NCI-H2227 treated with DMSO at 0.1 percent for 48 hours (cell line): ENCODE measurements around the gene IHH.
A peak's percentile ranks its signal among the peaks of the same experiment; 100 is the strongest.

Experiments
- DNase-seq: peaks from one replicate; lab custom pipeline; 2025; lab: John Stamatoyannopoulos, UW

The IHH gene

DNA sequence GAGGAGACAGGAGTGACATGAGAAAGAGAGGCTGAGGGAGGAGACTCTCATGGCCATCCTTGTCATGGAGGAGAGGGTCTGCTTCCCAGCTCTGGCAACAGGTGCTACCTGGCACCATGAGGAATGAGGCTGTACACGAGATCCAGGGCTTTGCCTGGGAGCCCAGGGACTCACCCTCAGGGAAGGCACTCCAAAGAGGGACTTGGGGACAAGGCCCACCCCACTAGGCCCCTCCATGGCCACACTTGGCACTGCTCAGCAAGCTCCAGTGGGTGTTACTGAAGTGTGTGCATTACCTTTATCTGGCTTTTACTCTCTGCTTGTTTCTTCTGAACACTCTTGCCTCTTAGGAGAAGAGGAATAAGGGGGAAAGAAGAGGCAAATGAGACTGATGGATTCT, 22.1 kb downstream of the IHH start:
- no peak for DNase-seq

DNA sequence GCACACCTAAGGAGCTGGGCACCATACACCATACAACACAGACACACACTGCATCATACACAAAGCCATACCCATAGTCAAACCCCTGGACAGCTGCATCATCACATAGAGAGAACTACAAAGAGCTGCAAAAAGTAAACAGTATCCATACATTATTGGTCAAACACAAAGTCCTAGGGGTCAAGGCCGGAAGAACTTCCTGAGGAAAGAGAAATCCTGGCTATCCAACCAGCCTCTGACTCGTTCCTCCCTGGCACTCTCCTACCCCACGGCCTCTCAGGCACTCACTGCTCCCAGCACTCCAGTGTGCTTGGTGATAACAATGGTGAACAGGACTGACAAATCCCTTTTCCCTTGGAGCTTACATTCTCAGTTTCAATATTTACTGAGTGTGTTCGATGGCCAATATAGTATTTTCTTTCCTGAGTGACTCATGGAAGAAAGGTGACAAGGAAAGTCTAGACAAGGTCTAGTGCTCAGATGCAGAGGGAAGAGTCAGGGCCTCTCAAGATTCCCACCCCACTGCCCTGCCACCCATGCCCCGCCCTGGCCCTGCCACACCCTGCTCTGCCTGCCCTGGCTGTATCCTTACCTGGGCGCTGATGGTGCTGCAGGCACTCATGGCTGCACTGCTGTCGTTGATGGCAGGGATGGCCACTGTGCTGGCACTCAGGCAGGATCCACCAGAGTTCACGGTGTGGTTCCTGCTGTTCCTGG, 22.8 kb downstream of the IHH start:
- no peak for DNase-seq

DNA sequence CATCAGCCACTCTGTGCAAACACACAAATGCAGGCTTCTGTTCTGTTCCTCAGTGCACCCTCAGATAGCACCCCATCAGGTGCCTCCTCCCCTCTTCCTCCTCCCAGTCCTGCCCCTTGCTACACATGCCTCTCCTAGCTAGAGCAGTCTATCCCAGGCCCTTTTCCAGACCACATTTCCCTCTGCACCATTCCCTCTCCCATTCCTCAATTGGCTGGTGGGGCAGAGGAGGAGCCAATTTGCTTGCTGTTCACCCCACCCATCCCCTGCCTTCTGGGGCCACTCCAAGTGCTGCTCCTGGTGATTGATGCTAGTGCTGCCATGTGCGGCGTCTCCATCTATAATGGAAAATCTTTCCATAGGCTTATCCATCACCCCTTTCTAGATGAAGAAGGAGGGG, 24.8 kb downstream of the IHH start:
- DNase-seq: no peak

DNA sequence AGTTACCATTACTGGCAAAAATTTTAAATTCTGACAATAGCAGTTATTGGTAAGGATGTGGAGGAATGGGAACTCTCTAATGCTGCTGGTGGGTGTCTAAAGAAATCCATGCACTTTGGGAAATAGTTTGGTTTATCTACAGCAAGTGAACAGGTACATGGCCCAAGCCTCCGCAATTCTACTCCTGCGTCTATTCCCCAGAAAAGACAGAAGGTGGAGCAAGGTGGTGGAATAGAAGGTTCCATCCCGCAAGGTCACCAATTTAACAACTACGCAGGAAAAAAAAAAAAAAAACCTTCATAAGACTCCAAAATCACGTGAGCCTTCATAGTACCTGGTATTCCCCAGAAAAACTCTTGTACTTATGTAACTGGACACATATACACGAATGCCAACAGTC, 25.9 kb downstream of the IHH start:
- DNase-seq: no peak

DNA sequence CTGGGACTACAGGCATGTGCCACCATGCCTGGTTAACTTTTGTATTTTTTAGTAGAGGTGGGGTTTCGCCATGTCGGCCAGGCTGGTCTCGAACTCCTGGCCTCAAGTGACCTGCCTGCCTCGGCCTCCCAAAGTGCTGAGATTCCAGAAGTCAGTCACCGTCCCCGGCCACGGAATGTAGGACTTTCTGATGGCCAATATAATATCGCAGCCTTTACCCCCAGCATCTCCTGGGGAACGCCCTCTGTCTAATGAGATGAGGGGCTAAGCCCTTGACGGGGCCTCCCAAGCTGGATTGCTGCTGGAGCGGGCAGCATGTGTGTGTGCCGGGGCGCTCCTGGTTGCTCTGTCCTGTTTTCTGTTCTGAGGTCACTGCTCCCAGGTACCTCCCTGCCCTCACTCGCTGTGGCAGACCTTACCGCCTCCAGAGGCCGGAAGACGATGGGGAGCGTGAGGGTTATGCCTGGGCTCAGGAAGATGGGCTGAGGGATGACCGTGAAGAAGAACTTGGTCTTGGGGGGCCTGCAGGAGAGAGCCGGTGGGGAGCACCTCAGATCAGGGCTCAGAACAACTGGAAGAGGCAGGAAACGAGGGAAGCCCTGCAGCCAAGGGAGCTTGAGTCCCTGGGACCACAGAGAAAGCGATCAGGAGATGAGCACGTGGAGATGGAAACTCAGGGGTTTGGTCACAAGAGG, 28.5 kb downstream of the IHH start:
- DNase-seq: no peak

DNA sequence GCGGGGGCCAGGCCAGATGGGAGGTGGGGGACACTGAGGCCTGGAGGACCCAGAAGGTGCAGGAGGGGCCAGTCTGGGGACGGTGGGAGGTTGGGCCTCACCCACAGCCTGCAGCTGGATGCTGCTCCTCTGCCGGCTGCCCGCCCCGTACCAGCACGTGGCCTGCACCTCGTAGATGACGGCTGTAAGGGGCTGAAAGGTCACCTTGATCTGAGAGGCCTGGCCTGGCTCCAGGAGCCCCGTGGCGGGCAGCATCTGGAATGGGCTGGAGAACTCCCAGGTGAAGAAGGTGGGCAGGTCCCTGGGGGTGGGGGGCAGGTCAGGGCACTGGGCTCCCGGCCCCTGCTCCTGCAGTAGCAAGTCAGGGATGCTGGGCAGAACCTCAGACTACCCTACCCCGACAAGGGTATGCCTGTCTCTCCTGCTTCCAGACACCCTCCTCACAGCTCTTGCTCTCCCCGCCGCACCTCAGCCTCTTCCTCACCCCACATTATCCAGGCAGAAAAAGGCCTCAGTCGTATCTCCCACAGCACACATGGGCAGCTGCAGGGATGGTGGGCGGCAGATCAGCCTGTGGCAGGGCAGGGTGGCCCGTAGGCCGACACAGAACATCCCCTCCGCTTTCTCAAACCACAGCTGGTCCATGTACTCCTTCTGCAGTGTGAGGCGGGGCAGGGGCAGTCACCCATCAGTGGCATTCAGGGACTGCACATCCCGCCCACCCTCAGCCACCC, 29.5 kb downstream of the IHH start:
- DNase-seq: no peak

DNA sequence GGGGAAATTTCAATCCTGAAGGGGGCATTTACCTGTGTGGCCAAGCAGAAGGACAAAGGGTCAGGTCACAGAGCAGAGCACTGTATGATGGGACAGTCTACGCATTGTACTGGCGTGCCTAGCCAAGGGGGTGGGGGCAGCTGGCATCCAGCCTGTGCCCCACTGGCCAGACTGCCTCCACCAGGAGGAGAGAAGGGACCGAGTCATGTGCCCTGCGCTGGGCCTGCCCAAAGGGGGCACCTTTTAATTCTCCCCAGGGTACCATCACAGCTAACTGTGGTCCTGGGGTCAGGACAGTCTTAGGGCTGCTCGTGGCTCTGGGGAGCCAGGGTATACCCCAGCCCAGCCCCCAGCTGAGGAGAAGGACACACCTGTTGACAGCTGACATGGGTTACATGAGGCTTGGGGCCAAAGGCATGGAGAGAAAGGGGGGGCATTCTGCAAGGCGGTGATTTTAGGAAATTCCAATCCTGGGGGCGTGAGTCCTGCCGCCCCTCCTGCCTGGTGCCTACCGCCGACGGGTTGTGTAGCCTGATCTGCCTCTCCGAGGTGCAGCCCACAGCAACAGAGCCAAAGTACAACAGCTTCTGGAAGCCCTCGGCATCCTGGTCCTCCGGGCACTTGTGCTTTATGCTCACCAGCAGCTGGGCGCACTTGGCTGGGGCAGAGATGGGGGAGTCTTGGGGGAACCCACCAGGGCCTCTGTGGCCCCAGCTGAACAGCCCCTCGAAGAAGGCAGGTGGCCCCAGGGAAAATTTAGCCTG, 30.4 kb downstream of the IHH start:
- no peak for DNase-seq

DNA sequence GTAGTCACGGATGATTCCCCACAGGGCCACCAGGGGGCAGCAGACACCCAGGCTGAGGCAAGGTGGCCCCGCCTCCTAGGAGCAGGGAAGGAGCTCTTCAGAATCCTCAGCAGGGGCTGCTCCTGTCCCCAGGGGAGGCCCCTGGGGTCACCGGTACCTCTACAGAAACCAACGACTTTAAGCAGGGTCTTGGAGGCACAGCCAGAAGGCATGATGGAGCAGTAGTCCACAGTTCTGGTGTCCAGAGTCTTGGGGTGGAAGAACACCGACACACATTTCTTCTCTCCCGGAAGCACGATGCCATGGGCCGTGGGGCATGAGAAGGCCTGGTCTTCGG, 30.9 kb downstream of the IHH start:
- peak; percentile 77 for DNase-seq

DNA sequence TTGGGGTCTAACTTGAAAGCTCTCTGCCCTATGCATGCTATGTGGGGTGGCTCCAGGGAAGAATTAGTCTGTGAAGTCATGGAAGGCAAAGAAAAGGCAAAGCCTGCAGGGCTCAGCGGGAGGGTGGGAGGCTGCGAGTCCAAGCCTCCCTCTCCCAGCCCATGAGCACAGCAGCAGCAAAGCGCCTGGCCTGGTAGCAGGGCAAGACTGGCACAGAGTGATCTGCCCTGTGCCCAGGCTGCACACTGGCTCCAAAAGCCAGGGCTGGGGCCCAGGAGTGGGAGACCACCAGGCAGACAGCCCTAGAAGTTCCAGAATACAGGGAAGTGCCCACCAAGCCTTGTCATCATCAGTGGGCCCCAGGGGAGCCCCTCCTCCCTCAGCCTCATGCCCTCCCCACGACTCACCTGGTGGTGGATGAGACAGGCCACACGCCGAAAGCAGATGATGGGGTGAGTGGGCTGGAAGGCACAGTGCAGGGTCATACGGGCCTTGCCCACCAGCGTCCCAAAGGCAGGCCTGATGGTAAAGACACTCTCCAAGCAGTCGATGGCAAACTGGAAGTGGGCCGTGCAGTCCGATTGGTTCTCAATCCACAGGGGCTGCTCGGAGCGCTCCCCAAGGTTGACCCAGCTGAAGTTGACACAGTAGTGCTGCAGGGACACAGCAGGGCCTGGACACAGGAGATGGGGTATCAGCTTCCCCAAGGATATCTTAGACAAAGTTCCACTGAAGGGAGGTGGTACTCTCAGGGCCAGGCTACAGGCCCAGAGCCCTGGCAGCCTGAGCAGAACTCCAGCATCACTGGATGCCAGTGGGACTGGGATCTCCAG, 31.5 kb downstream of the IHH start:
- DNase-seq: no peak

DNA sequence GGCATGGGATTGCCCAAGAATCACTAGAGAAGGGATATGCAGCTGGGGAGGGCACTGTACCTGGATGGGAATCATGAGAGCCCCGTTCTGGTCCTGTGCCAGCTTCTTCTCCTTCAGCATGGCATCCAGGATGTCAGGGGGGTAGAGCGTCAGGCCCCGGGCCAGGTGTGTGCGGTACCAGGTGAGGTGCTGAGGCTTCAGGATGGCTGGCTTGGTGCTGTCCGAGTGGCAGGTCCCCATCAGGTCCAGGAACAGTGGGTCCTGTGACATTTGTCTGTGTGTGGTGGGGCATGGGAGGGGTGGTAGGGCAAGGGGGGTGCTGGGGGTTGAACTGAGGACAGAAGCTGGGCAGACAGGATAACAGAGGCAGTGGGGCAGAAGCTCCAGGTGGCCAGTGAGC, 32.6 kb downstream of the IHH start:
- DNase-seq: no peak

DNA sequence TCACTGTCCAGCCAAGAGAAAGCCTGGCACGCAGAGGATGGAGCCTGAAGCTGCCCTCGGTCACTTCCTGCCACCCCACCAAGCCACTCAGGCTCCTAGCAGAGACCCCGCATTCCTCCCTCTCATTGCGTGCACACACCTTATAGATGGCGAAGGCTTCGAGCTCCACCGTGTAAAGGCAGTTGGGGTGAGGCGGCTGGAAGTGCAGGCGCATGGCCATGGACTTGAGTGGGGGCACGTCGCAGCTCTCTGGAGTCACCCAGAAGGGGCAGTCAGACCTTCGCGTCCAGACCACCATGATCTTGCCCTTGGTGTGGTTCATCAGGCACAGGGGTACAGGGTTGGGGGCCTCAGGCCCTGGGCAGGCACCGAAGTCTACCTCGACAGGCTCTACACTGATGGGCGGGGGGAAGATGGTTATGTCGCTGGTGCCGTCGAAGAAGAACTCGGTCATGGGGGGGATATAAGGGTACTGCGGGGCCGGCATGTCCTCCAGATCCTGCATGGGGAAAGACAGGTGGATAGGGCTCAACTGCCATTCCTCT, 33.1 kb downstream of the IHH start:
- DNase-seq: no peak

DNA sequence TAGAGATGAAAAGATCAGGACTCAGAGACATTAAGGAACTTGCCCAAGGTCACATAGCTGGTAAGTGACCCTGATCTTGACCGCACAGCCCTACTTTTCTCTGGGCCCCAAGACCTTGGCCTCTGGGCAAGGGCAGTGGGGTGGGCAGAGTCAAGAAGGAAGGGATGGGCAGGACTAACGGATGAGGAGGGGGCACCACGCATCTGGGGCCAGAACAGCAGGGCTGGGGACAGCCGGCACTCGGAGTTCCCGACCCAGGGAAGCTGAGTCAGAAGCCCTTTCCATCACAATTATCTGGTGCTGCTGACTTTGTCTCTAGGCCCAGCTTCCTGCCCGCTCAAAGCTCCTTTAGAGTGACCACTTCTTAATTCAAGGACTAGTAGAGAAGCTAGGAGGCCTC, 33.8 kb downstream of the IHH start:
- no peak for DNase-seq

DNA sequence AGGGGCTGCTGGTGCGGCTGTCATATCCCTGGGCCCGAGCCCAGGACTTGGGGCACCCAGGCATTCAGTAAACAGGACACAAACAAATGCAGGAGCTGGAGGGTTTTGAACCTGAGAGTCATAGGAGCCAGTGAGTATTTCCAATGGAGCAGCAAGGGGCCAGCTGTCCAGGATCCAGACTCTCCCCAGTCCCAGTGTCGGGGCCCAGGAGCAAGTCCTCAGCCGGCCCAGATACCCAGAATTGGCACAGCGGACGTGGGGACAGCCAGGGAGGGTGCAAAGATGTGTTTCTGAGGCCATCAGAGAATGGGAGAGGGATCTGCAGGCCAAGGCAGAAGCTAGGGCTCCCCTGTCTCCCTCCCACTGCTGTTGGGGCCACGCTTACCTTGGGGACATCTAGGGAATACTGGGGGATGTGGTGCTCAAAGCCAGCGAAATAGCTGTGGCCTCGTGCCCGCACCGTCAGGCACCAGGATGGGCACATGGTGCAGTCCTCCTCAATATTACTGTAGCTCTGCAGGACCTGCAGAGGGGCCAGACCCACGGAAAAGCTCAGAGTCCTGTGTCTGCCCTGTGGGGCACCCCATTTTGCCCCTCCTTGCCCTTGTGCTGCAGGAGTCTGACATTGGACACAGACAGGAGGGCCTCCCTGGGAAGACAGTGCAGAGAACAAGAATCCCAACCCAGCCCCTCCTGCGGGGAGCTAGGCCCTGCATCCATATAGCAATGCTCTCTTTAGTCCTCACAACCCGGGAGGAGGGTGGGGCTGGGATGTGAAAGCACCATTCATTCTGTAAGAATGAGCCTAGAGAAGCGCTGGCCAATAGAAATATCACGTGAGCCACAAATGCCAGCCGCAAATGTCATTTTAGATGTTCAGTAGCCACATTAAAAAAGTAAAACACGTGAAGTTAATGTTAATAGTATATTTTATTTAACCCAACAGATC, 34.8 kb downstream of the IHH start:
- no peak for DNase-seq

DNA sequence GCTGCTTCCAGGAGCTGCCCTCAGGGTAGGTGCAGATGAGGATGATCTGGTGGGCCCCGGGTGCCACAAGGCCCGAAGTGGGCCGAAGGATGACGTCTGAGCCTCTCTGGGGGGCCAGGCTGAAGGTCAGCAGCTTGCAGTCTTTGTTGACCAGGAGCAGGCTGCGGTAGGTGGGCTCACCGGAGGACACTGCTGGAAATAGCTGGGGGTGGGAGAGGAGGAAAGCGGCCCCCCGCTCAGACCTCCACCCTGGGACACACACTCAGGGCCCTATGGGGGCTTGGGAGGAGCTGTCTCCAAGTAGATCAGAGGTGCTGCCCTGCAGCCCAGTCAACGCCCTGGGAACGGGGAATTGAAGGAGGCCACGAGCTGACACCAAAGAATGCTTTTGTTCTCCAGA, 36.7 kb downstream of the IHH start:
- no peak for DNase-seq

DNA sequence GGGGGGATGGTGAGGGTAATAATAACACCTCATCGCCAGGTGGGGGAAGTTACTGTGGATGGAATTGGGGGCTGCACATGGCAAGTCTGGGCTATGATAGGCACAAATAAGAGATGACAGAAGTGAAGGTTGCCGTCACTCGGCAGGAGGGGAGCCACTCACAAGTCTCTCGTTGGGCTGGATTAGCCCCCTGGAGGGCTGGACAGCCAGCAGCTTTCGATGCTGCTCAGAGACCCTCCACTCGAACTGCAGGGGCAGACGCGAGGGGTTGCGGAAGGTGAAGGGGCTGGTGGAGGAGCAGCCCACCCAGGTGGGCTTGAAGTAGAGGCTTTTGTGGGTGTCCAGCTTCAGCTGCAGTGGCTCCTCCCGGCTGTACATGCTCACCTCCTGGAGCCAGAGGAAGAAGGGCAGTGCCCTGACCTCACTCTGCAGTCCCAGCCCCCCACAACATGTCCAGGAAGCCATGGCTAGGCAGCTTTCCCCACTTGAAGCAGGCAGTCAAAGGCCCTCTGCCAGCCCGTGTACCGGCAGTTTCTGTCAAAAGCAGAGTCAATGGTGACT, 37.6 kb downstream of the IHH start:
- no peak for DNase-seq

DNA sequence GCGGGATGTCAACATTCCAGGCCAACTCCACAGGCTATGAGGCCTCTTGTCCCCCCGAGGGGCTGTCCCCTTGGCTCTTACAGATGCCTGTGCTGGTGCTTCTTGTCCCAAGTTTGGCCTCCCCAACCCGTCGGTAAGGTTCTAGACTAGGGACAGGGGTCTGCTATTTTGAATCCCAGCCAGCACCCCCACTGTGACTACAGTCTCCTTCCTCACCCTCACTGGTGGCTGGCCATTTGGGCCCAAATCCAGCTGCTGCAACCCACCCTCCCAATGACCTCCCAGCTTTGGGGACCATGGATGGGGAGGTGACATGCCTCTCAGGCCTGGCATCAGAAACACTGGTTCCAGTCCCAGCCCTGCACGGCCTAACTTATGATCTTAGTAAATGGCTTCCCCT, 38.1 kb downstream of the IHH start:
- DNase-seq: no peak

DNA sequence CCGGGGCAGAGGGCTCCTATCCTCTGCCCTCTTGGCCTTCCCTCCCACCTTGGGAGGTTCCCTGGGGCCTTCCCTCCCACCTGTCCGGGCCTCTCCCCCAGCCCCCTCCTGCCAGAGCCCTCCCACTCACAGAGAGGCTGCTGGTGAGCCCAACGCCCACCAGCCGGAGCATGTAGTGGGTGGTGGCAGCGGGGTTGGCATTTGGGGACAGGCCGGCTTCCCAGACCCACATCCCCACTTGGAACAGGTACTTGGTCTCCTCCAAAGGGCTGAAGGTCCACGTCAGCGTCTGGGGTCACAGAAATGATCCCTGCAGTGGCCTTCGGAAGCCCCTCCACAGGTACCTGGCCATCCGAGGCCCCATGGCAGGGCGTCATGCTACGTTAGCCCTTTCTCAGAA, 38.7 kb downstream of the IHH start:
- no peak for DNase-seq

DNA sequence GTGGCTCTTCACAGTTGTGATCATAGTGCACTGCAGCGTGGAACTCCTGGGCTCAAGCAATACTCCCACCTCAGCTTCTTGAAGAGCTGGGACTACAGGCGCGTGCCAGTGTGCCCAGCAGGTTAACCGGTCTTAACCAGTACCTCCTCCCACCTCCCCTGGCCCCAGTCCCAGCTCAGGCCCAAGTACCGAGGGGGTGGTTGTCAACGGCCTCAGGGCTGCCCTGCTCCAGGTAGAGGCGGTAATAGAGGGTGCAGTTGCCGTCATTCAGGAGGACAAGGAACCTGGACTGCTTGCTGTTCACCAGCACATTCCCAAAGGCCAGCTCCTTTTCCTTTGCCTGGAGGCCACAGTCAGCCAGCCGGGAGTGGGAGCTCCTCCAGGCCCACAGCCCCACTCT, 39.1 kb downstream of the IHH start:
- DNase-seq: no peak

DNA sequence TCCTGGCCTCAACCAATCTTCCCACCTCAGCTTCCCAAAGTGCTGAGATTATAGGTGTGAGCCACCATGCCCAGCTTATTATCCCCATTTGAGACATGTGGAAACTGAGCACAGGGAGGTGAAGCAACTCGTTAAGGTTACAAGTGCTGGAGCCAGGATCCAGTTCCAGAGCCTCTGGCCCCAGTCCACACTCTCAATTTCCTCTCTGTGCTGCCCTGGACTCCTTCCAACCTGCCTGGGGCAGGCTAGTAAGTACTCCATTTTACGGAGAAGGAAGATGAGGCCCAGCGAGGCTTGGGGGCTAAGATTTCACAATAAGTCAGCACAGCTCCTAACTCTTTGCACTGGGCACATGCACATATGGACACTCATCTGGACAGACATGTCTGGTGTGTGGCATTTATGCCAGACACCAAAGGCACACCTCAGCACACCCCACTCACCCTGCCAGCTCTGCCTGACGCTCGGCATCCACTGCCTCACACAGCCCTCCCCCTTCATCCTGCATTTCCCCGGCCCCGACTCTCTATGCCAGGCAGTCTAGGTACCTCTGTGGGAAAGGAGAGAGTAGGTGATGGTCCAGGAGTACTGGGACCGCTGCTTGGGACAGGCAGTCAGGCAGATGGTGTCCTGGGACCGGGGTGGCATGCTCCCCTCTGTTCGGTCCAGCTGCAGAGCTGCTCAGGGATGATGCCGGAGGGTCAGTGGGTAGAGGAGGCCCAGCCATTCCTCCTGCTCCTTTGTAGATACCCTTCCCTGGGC, 39.9 kb downstream of the IHH start:
- no peak for DNase-seq
